ENCODE results near the gene LRCH1. TPM values are rescaled to one million over a fixed set of nuclear protein-coding genes. Genes with fewer than 3 reads are reported as not detected.
A peak's percentile ranks its signal among the peaks of the same experiment; 100 is the strongest.

The LRCH1 gene
- total and polyA plus RNA-seq, 4 donors, result 2.6 to 6.6 (median 3.4) TPM

DNA sequence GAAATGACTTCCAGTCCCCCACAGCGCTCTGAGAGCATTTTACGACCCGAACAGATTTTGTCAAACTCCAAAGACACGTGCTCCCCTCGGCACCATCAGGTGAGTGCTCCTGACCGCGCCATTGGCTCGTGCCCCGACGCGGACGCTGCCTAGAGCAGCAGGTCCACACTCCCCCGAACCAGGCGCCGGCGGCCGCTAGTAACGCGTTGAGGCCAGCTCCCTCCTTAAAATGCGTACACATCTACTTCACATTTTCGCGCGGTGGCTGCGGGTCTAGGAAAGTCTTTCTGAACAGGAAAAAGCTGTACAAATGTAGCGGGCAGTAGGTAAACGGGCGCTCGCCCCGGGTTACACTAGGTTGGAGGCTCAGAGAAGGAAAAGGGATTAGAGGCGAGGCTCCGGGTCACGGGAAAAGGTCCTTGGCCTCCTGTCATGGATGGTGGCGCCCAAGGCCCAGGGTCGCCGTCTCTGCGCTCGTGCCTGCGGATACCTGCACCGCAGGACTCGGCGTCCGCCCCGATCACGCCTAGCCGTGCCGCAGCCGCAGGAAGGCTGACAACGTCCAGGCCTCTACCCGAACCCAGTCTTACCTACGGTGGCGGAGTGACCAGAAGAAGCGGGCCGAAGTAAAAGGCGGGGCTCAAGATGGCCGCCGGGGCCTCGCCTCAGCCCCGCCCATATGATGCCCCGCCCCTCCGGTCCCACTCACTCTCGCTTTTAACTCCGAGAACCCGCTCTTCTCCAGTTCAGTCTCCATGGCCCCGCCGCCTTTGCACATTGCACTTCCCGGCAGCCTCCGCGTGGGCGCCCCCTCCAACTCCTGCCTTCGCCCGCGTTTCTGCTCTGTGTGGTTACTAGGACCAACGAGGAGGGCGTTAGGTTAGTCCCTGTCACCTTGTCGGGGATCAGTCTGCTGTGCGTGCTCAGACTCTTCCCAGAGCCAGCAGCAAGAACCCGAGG is 243.8 kb downstream of the LRCH1 start, which contains the start of gene ESD:
TSS of gene ESD (minus strand) at position 647 of the 960 bp plus-strand sequence. CDS start 5,748 bp downstream, outside the sequence.
- peaks cover 8 to 62% (median 35%) of the 10 kb centered on the region in 4 donors for H3K4me1 ChIP-seq (ENCODE audit: control insufficient read depth in 4 of 4, insufficient read depth in 4 of 4, low read length in 3 of 4)

DNA sequence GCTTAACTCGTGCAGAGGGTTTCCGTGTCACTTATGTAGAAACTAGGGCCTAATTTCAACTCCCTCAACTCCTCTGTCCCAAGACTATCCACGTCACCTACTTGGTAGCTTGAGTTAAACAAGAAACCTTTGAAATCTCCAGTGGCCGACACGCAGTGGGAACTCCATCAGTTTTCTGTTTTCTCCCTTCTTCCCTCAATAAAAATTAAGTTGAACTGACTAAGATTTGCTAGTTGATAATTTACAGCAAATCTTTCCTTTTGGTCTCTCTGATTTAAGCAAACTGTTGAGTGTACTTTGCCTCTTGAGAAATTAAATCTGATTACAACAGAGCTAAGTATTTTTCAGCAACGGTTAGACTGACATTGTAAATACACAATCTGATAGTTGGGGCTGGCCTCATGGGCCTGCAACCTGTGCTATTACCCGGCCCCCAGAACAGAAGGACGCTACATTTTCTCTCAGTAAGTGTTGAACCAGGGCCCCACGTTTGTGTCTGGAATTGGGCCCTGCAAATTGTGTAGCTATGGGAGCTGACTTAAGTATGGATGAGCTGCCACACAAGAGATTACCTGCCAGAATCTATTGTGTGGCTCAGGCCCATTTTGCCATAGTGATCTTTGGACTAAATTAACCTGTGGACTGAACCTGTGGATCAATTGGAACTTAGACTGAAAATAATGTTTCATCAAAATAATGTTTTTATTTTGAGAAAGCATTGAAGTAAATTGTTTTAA is 244.7 kb downstream of the LRCH1 start:
- Histone ChIP-seq H3K9me3 (ENCODE audit: control insufficient read depth in 4 of 4, low read length in 3 of 4) (no peaks in the 10 kb centered on the region), H3K36me3 (ENCODE audit: control insufficient read depth in 4 of 4, insufficient read depth in 3 of 4, low read depth in 1 of 4, low read length in 3 of 4) (no peaks in the 10 kb centered on the region), H3K4me3 (ENCODE audit: low read depth in 1 of 3, low read length in 3 of 3) (peak overlapping the region; percentile 62 to 99 (median 91)), H3K9ac (ENCODE audit: low read depth in 1 of 2, low read length in 2 of 2) (peak overlapping the region; percentile 42 to 68), H3K27ac (ENCODE audit: low read depth in 1 of 2, low read length in 2 of 2) (peak overlapping the region; percentile 81 to 93), H3K27me3 (ENCODE audit: control insufficient read depth in 4 of 4, insufficient read depth in 4 of 4, low read length in 3 of 4) (no peaks in the 10 kb centered on the region), H3K4me1 (ENCODE audit: control insufficient read depth in 4 of 4, insufficient read depth in 4 of 4, low read length in 3 of 4) (peaks cover 8 to 62% (median 35%) of the 10 kb centered on the region in 4 donors)
- WGBS, result 20% methylated on average over 9 of the region's 9 CpGs
- TF ChIP-seq, protein P1, sequence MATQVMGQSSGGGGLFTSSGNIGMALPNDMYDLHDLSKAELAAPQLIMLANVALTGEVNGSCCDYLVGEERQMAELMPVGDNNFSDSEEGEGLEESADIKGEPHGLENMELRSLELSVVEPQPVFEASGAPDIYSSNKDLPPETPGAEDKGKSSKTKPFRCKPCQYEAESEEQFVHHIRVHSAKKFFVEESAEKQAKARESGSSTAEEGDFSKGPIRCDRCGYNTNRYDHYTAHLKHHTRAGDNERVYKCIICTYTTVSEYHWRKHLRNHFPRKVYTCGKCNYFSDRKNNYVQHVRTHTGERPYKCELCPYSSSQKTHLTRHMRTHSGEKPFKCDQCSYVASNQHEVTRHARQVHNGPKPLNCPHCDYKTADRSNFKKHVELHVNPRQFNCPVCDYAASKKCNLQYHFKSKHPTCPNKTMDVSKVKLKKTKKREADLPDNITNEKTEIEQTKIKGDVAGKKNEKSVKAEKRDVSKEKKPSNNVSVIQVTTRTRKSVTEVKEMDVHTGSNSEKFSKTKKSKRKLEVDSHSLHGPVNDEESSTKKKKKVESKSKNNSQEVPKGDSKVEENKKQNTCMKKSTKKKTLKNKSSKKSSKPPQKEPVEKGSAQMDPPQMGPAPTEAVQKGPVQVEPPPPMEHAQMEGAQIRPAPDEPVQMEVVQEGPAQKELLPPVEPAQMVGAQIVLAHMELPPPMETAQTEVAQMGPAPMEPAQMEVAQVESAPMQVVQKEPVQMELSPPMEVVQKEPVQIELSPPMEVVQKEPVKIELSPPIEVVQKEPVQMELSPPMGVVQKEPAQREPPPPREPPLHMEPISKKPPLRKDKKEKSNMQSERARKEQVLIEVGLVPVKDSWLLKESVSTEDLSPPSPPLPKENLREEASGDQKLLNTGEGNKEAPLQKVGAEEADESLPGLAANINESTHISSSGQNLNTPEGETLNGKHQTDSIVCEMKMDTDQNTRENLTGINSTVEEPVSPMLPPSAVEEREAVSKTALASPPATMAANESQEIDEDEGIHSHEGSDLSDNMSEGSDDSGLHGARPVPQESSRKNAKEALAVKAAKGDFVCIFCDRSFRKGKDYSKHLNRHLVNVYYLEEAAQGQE (IDR thresholded peaks at IDR 0.05), result no peak
- TF ChIP-seq ATF3 (IDR thresholded peaks at IDR 0.05), result peak; percentile 68
- TF ChIP-seq GABPA (IDR thresholded peaks at IDR 0.05 in 1 of 2, conservative IDR thresholded peaks at IDR 0.05 in 1 of 2), result no peak
- peak; percentile 43 for TF ChIP-seq TAF1 (conservative IDR thresholded peaks at IDR 0.05)
- TF ChIP-seq HNF4A (conservative IDR thresholded peaks at IDR 0.05), result peak; percentile 91 to 98
- TF ChIP-seq RXRA (IDR thresholded peaks at IDR 0.05), result peak in 1 of 2 donors; percentile 47
- peak in 1 of 2 donors; percentile 39 for TF ChIP-seq JUND (IDR thresholded peaks at IDR 0.05)
- peak; percentile 76 for TF ChIP-seq HNF4G (IDR thresholded peaks at IDR 0.05)
- TF ChIP-seq SP1 (IDR thresholded peaks at IDR 0.05), result peak; percentile 76
- TF ChIP-seq YY1 (IDR thresholded peaks at IDR 0.05), result no peak
- no peak for TF ChIP-seq FOXA1 (IDR thresholded peaks at IDR 0.05)
- peak; percentile 35 for DNase-seq (ENCODE audit: low spot score)

More for the DNA sequence above, 243.8 kb downstream of the LRCH1 start, which contains the start of gene ESD:
- H3K27ac ChIP-seq (ENCODE audit: low read depth in 1 of 2, low read length in 2 of 2), result peak within 1 kb of the TSS; percentile 81 to 93
- no peak for TF ChIP-seq FOXA2 (IDR thresholded peaks at IDR 0.05)
- TF ChIP-seq, protein P2, sequence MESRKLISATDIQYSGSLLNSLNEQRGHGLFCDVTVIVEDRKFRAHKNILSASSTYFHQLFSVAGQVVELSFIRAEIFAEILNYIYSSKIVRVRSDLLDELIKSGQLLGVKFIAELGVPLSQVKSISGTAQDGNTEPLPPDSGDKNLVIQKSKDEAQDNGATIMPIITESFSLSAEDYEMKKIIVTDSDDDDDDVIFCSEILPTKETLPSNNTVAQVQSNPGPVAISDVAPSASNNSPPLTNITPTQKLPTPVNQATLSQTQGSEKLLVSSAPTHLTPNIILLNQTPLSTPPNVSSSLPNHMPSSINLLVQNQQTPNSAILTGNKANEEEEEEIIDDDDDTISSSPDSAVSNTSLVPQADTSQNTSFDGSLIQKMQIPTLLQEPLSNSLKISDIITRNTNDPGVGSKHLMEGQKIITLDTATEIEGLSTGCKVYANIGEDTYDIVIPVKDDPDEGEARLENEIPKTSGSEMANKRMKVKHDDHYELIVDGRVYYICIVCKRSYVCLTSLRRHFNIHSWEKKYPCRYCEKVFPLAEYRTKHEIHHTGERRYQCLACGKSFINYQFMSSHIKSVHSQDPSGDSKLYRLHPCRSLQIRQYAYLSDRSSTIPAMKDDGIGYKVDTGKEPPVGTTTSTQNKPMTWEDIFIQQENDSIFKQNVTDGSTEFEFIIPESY (IDR thresholded peaks at IDR 0.05), result peak; percentile 94
- TF ChIP-seq JUND (IDR thresholded peaks at IDR 0.05), result peak in 1 of 2 donors; percentile 9
- peak; percentile 99 for TF ChIP-seq YY1 (IDR thresholded peaks at IDR 0.05)
- TF ChIP-seq EGR1 (IDR thresholded peaks at IDR 0.05; ENCODE audit: low read depth in 2 of 2), result peak; percentile 31 to 32
- TF ChIP-seq TAF1 (conservative IDR thresholded peaks at IDR 0.05), result peak; percentile 92
- peak; percentile 23 for TF ChIP-seq NR2F2 (IDR thresholded peaks at IDR 0.05)
- TF ChIP-seq, protein P1 (IDR thresholded peaks at IDR 0.05), result peak; percentile 44
- TF ChIP-seq GABPA (IDR thresholded peaks at IDR 0.05 in 1 of 2, conservative IDR thresholded peaks at IDR 0.05 in 1 of 2), result no peak
- TF ChIP-seq, protein P3, sequence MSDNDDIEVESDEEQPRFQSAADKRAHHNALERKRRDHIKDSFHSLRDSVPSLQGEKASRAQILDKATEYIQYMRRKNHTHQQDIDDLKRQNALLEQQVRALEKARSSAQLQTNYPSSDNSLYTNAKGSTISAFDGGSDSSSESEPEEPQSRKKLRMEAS (IDR thresholded peaks at IDR 0.05), result peak; percentile 88
- TF ChIP-seq RXRA (IDR thresholded peaks at IDR 0.05), result peak; percentile 5 to 29
- TF ChIP-seq RAD21 (IDR thresholded peaks at IDR 0.05), result no peak
- H3K36me3 ChIP-seq (ENCODE audit: control insufficient read depth in 4 of 4, insufficient read depth in 3 of 4, low read depth in 1 of 4, low read length in 3 of 4), result peaks cover 0 to 3% (median 1%) of the 10 kb centered on the region in 4 donors
- H3K4me3 ChIP-seq (ENCODE audit: low read depth in 1 of 3, low read length in 3 of 3), result peak within 1 kb of the TSS; percentile 62 to 99 (median 91)
- H3K9me3 ChIP-seq (ENCODE audit: control insufficient read depth in 4 of 4, low read length in 3 of 4), result no peaks in the 10 kb centered on the region
- WGBS, result under 1% methylated on average over 77 of the region's 77 CpGs
- H3K9ac ChIP-seq (ENCODE audit: low read depth in 1 of 2, low read length in 2 of 2), result peak within 1 kb of the TSS; percentile 42 to 84
- H3K27me3 ChIP-seq (ENCODE audit: control insufficient read depth in 4 of 4, insufficient read depth in 4 of 4, low read length in 3 of 4), result no peaks in the 10 kb centered on the region
- DNase-seq (ENCODE audit: low spot score), result peak; percentile 95
